A549 (cell line): ENCODE data around the gene CAVIN1. TPM values are rescaled to one million over a fixed set of nuclear protein-coding genes. Genes with fewer than 3 reads are reported as not detected.
A peak's percentile ranks its signal among the peaks of the same experiment; 100 is the strongest.

Experiments
- ATAC-seq, 2 experiments: fragments of 200-7000 bp in 1 of 2; fragments of >200 bp in 1 of 2; cut with Nextera tagmentation in 1 of 2; cut with Tn5 transposase in 1 of 2; 3 replicates each; pipeline versions ENCODE4 v1.8.0 to v1.9.1; 2018 to 2020; ENCODE audit warnings: mild to moderate bottlenecking in 1 of 2, moderate library complexity in 1 of 2
- CTCF ChIA-PET: fragments of 300-600 bp; sonication (Branson Sonifier 250); formaldehyde crosslinking; extraction: SDS; loops from one replicate; lab custom pipeline; 2021; ENCODE audit warnings: antibody characterized with exemption, inconsistent platforms; lab: Yijun Ruan, JAX
- POLR2A ChIA-PET: fragments of 350-600 bp; formaldehyde crosslinking; extraction: SDS; loops from one replicate; lab custom pipeline; 2021; ENCODE audit warnings: antibody characterized with exemption, inconsistent platforms; lab: Yijun Ruan, JAX
- DNase-seq, 2 experiments: peaks; one replicate each; pipeline versions ENCODE4 v3.0.0 to v3.0.0-alpha.2; 2011 to 2016; ENCODE audit warnings: low read depth in 1 of 2, low spot score in 1 of 2
- FAIRE-seq: peaks from 2 replicates; lab custom pipeline; 2011; peaks lifted over from hg19 to GRCh38; lab: Jason Lieb, UNC
- H3K27ac ChIP-seq, 2 experiments: fragments of >200 bp; sonication (Bioruptor Twin); formaldehyde crosslinking; 3 replicates each; pipeline ENCODE4 v1.5.1; 2016 to 2017
- H3K4me1 ChIP-seq: fragments of >200 bp; sonication (Bioruptor Twin); formaldehyde crosslinking; 3 replicates; pipeline ENCODE4 v1.6.1; 2016
- H3K4me2 ChIP-seq: fragments of >200 bp; sonication (Bioruptor Twin); formaldehyde crosslinking; 3 replicates; pipeline ENCODE4 v1.6.1; 2016
- H3K4me3 ChIP-seq: fragments of >200 bp; sonication (Bioruptor Twin); formaldehyde crosslinking; 3 replicates; pipeline ENCODE4 v1.5.1; 2016
- H3K9me3 ChIP-seq: fragments of >200 bp; sonication (Bioruptor Twin); formaldehyde crosslinking; 3 replicates; pipeline ENCODE4 v1.6.1; 2016
- CBX2 ChIP-seq: fragments of 200-600 bp; sonication (generic); IDR thresholded peaks from 2 replicates; pipeline ENCODE4 v1.6.1; 2016; ENCODE audit warnings: low read depth, mild to moderate bottlenecking, borderline replicate concordance
- CBX8 ChIP-seq: fragments of 200-600 bp; sonication (generic); IDR thresholded peaks from 2 replicates; pipeline ENCODE4 v1.6.1; 2016
- CEBPB ChIP-seq, 2 experiments: fragments of >200 bp in 1 of 2; sonication (Bioruptor Twin) in 1 of 2; formaldehyde crosslinking in 1 of 2; IDR thresholded peaks; 2 replicates each; pipeline ENCODE4 v1.6.1; 2012 to 2016
- CHD2 ChIP-seq: fragments of 150-350 bp; IDR thresholded peaks from 2 replicates; pipeline ENCODE4 v1.6.1; 2014; ENCODE audit warnings: low read length; ENCODE audit not compliant: partially characterized antibody
- EP300 ChIP-seq, 2 experiments: fragments of >200 bp; sonication (Bioruptor Twin); formaldehyde crosslinking; IDR thresholded peaks; 2 replicates in 1 of 2; 3 replicates in 1 of 2; pipeline ENCODE4 v1.6.1; 2016 to 2017
- FOSB ChIP-seq: fragments of 250-450 bp; sonication (Bioruptor Pico); IDR thresholded peaks from 2 replicates; pipeline ENCODE4 v1.5.0; 2020; ENCODE audit warnings: mild to moderate bottlenecking, moderate library complexity
- FOSL2 ChIP-seq, 2 experiments: fragments of 450-650 bp in 1 of 2; fragments of >200 bp in 1 of 2; sonication (Bioruptor Twin) in 1 of 2; formaldehyde crosslinking; IDR thresholded peaks; 2 replicates each; pipeline versions ENCODE4 v1.5.0 to v1.6.1; 2016 to 2020; ENCODE audit warnings: mild to moderate bottlenecking in 1 of 2, moderate library complexity in 1 of 2
- GATA3 ChIP-seq: IDR thresholded peaks from 2 replicates; pipeline ENCODE4 v1.6.1; 2012; ENCODE audit warnings: borderline replicate concordance
- HOXA7 ChIP-seq: fragments of 250-450 bp; sonication (Bioruptor Pico); IDR thresholded peaks from 2 replicates; pipeline ENCODE4 v1.5.0; 2020; ENCODE audit warnings: mild to moderate bottlenecking, moderate library complexity
- KDM5A ChIP-seq: fragments of 200-600 bp; sonication (generic); IDR thresholded peaks from 2 replicates; pipeline ENCODE4 v1.6.1; 2016; ENCODE audit warnings: antibody characterized with exemption, mild to moderate bottlenecking
- MAFK ChIP-seq: fragments of 450-650 bp; IDR thresholded peaks from 2 replicates; pipeline ENCODE4 v1.6.1; 2014; ENCODE audit not compliant: partially characterized antibody
- MAZ ChIP-seq: fragments of 150-350 bp; IDR thresholded peaks from 2 replicates; pipeline ENCODE4 v1.6.1; 2014; ENCODE audit warnings: antibody characterized with exemption, low read depth, low read length, borderline replicate concordance
- MYC ChIP-seq: IDR thresholded peaks from 2 replicates; pipeline ENCODE4 v1.6.1; 2012; ENCODE audit warnings: mild to moderate bottlenecking, inconsistent platforms, low read length, improper control_type of control experiment, borderline replicate concordance
- POLR2A ChIP-seq: IDR thresholded peaks from 2 replicates; pipeline ENCODE4 v1.6.1; 2012; ENCODE audit warnings: mild to moderate bottlenecking, low read length
- RAD21 ChIP-seq, 2 experiments: fragments of >200 bp in 1 of 2; sonication (Bioruptor Twin) in 1 of 2; formaldehyde crosslinking in 1 of 2; IDR thresholded peaks in 1 of 2; conservative IDR thresholded peaks in 1 of 2; 2 replicates in 1 of 2; 3 replicates in 1 of 2; pipeline ENCODE4 v1.6.1; 2012 to 2018; ENCODE audit warnings: inconsistent platforms in 1 of 2
- RFX5 ChIP-seq: fragments of 450-650 bp; IDR thresholded peaks from 2 replicates; pipeline ENCODE4 v1.7.1; 2014; ENCODE audit warnings: antibody characterized with exemption, mild to moderate bottlenecking, moderate library complexity
- RNF2 ChIP-seq: fragments of 200-600 bp; sonication (generic); IDR thresholded peaks from 2 replicates; pipeline ENCODE4 v1.6.1; 2016; ENCODE audit warnings: low read depth, mild to moderate bottlenecking, antibody characterized with exemption, moderate library complexity, borderline replicate concordance
- SMC3 ChIP-seq: fragments of >200 bp; sonication (Bioruptor Twin); formaldehyde crosslinking; IDR thresholded peaks from 3 replicates; pipeline ENCODE4 v1.6.1; 2018; ENCODE audit warnings: inconsistent platforms
- SREBF2 ChIP-seq: fragments of 450-650 bp; IDR thresholded peaks from 2 replicates; pipeline ENCODE4 v1.6.1; 2014; ENCODE audit warnings: mild to moderate bottlenecking, moderate library complexity
- TP53 ChIP-seq: fragments of 250-450 bp; sonication (Bioruptor Pico); IDR thresholded peaks from 2 replicates; pipeline ENCODE4 v1.5.0; 2021; ENCODE audit warnings: mild to moderate bottlenecking, moderate library complexity
- ZC3H11A ChIP-seq: fragments of 450-650 bp; IDR thresholded peaks from 2 replicates; pipeline ENCODE4 v1.6.1; 2014; ENCODE audit warnings: antibody characterized with exemption, mild to moderate bottlenecking
- ZNF302 ChIP-seq: fragments of 250-450 bp; sonication (Bioruptor Pico); IDR thresholded peaks from 2 replicates; pipeline ENCODE4 v1.9.0; 2021; ENCODE audit warnings: inconsistent platforms, mild to moderate bottlenecking, moderate library complexity
- WGBS: methylation state at CpG from one replicate; pipeline ENCODE4 v1.1.6; 2017; ENCODE audit errors: missing lambda C conversion rate; 5-methylcytosine and 5-hydroxymethylcytosine counted together
- polyA plus RNA-seq, 4 experiments: library from polyadenylated mRNA; depleted of rRNA in 3 of 4; stranded (reverse); fragments of >200 nt; fragmentation: RNase III in 1 of 4; extraction: RNeasy Plus Mini Kit Qiagen cat#74134 plus additional on column Dnase treatment in 1 of 4; gene quantifications; 2 replicates in 3 of 4; 3 replicates in 1 of 4; pipeline ENCODE4 v1.2.3, GENCODE V29; 2011 to 2017
- TF ChIP-seq, protein P1 (sequence below): IDR thresholded peaks from 2 replicates; pipeline ENCODE4 v1.6.1; 2012; ENCODE audit warnings: low read depth, borderline replicate concordance
- TF ChIP-seq, protein P2 (sequence below): fragments of >200 bp; sonication (Bioruptor Twin); formaldehyde crosslinking; IDR thresholded peaks from 3 replicates; pipeline ENCODE4 v1.5.1; 2016
- TF ChIP-seq, protein P3 (sequence below): fragments of 450-650 bp; IDR thresholded peaks from 2 replicates; pipeline ENCODE4 v1.6.1; 2014; ENCODE audit warnings: antibody characterized with exemption
- TF ChIP-seq, protein P4 (sequence below): IDR thresholded peaks from 2 replicates; pipeline ENCODE4 v1.6.1; 2012
- TF ChIP-seq, protein P5 (sequence below): IDR thresholded peaks from 2 replicates; pipeline ENCODE4 v1.6.1; 2012
- TF ChIP-seq, protein P6 (sequence below): fragments of 250-450 bp; sonication (Bioruptor Pico); IDR thresholded peaks from 2 replicates; pipeline ENCODE4 v1.5.0; 2020; ENCODE audit warnings: low read depth, mild to moderate bottlenecking, moderate library complexity
- TF ChIP-seq, protein P7 (sequence below): fragments of >200 bp; sonication (Bioruptor Twin); formaldehyde crosslinking; IDR thresholded peaks from 2 replicates; pipeline ENCODE4 v1.6.1; 2016
- TF ChIP-seq, protein P8 (sequence below): fragments of 150-350 bp; IDR thresholded peaks from 2 replicates; pipeline ENCODE4 v1.6.1; 2014; ENCODE audit warnings: low read depth, mild to moderate bottlenecking, low read length

Gene CAVIN1
- polyA plus RNA-seq, 2 of the 4 experiments (the other 2 are of a cell fraction) = 101 to 371 TPM

DNA sequence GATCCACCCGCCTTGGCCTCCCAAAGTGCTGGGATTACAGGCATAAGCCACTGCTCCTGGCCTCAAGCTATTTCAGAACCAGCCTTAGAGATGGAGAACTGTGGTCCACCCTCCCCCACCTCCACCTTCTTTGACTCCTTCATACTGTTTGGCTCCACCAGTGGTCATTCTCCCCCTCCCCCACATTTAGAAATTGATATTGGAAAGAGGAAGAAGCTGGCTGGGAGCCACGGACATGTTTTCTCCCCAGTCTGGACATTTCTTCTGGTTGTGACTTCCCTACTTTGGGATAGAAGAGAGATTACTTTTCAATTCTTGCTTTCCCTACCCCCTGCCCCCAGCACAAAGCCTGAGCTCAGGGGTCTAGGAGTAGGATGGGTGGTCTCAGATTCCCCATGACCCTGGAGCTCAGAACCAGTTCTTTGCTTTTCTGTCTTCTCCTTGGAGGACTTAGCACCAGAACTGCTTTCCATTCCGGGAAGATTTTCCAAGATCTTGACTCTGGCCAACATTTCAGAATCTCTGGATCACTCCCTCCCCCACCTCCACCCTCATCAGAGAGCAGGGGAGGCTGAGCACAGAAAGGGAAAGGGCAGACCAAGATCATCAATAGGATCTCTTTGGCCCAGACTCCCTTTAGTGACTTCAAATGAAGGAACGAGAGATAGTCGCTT lies 16.3 kb downstream of the CAVIN1 start (continued):
- no peak for TF ChIP-seq MYC
- TF ChIP-seq MAZ = no peak
- TF ChIP-seq CBX8 = no peak
- no peak for TF ChIP-seq FOSB (CRISPR knock-in tag)
- no peak for TF ChIP-seq GATA3
- no peak for TF ChIP-seq SREBF2
- TF ChIP-seq, protein P1, sequence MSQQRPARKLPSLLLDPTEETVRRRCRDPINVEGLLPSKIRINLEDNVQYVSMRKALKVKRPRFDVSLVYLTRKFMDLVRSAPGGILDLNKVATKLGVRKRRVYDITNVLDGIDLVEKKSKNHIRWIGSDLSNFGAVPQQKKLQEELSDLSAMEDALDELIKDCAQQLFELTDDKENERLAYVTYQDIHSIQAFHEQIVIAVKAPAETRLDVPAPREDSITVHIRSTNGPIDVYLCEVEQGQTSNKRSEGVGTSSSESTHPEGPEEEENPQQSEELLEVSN = no peak
- no peak for TF ChIP-seq MAFK

DNA sequence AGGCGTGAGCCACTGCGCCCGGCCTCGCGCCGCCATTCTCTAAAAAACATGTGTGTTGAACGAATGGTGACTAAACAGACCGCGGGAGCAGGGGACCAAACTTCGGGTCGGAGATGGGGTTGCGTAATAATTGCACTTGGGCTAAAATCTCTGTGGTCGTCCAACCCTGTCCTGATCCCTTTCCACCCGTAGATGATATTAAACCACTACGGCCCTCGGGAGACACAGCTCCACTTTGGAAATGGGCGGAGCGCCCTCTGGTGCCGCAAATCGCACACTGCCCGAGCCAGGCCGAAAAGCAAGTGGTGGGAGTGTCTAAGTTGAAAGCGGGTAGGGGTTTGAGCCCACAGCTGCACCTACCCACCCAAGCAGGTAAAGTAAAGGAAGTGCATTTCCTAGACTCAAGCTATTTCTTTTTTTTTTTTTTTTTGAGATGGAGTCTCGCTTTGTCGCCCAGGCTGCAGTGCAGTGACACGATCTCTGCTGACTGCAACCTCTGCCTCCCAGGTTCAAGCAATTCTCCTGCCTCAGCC lies 17.0 kb downstream of the CAVIN1 start:
- ATAC-seq (peak; percentile 56 to 67), FAIRE-seq (no peak), DNase-seq (peak; percentile 82 to 90)
- 44% methylated on average over 26 of the region's 26 CpGs for WGBS
- Histone ChIP-seq H3K4me2 (peak overlapping the region; percentile 41), H3K4me3 (no peak overlapping the region), H3K27ac (peak overlapping the region in 1 of 2 experiments; percentile 84; a peak in 3 of 6 replicates), H3K9me3 (no peaks in the 10 kb centered on the region), H3K4me1 (peaks cover 73% of the 10 kb centered on the region)
- CTCF ChIA-PET = interaction anchor here (0.6 to 33.2 kb wide), 66 partner anchors 9 to 438 kb away, joined by 3 to 1360 read pairs (median 4); partner anchors contain the start of genes CAVIN1, NAGLU, RAB5C and STAT3
- POLR2A ChIA-PET = interaction anchor here (0.6 to 1.9 kb wide), 4 partner anchors 17 to 112 kb away, joined by 3 to 6 read pairs (median 4); partner anchors contain the start of genes CAVIN1 and STAT3
- TF ChIP-seq CHD2 = no peak
- TF ChIP-seq CBX8 = no peak
- peak in 1 of 2 experiments; percentile 86; a peak in 2 of 4 replicates for TF ChIP-seq CEBPB (IDR thresholded peaks at IDR 0.05)
- TF ChIP-seq, protein P2, sequence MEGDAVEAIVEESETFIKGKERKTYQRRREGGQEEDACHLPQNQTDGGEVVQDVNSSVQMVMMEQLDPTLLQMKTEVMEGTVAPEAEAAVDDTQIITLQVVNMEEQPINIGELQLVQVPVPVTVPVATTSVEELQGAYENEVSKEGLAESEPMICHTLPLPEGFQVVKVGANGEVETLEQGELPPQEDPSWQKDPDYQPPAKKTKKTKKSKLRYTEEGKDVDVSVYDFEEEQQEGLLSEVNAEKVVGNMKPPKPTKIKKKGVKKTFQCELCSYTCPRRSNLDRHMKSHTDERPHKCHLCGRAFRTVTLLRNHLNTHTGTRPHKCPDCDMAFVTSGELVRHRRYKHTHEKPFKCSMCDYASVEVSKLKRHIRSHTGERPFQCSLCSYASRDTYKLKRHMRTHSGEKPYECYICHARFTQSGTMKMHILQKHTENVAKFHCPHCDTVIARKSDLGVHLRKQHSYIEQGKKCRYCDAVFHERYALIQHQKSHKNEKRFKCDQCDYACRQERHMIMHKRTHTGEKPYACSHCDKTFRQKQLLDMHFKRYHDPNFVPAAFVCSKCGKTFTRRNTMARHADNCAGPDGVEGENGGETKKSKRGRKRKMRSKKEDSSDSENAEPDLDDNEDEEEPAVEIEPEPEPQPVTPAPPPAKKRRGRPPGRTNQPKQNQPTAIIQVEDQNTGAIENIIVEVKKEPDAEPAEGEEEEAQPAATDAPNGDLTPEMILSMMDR = peak; percentile 97
- TF ChIP-seq EP300 (IDR thresholded peaks at IDR 0.05) = no peak
- TF ChIP-seq, protein P3, sequence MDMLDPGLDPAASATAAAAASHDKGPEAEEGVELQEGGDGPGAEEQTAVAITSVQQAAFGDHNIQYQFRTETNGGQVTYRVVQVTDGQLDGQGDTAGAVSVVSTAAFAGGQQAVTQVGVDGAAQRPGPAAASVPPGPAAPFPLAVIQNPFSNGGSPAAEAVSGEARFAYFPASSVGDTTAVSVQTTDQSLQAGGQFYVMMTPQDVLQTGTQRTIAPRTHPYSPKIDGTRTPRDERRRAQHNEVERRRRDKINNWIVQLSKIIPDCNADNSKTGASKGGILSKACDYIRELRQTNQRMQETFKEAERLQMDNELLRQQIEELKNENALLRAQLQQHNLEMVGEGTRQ = no peak
- TF ChIP-seq FOSB (CRISPR knock-in tag) = no peak
- TF ChIP-seq SREBF2 = no peak
- TF ChIP-seq, protein P4, sequence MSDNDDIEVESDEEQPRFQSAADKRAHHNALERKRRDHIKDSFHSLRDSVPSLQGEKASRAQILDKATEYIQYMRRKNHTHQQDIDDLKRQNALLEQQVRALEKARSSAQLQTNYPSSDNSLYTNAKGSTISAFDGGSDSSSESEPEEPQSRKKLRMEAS = peak; percentile 59
- TF ChIP-seq RFX5 = no peak
- TF ChIP-seq RNF2 = no peak
- TF ChIP-seq, protein P5, sequence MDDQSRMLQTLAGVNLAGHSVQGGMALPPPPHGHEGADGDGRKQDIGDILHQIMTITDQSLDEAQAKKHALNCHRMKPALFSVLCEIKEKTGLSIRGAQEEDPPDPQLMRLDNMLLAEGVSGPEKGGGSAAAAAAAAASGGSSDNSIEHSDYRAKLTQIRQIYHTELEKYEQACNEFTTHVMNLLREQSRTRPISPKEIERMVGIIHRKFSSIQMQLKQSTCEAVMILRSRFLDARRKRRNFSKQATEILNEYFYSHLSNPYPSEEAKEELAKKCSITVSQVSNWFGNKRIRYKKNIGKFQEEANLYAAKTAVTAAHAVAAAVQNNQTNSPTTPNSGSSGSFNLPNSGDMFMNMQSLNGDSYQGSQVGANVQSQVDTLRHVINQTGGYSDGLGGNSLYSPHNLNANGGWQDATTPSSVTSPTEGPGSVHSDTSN = no peak
- TF ChIP-seq MAFK = no peak
- TF ChIP-seq ZNF302 = no peak
- TF ChIP-seq, protein P6, sequence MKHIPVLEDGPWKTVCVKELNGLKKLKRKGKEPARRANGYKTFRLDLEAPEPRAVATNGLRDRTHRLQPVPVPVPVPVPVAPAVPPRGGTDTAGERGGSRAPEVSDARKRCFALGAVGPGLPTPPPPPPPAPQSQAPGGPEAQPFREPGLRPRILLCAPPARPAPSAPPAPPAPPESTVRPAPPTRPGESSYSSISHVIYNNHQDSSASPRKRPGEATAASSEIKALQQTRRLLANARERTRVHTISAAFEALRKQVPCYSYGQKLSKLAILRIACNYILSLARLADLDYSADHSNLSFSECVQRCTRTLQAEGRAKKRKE (CRISPR knock-in tag) = no peak
- no peak for TF ChIP-seq TP53 (CRISPR knock-in tag)
- TF ChIP-seq, protein P7, sequence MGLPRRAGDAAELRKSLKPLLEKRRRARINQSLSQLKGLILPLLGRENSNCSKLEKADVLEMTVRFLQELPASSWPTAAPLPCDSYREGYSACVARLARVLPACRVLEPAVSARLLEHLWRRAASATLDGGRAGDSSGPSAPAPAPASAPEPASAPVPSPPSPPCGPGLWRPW = no peak
- TF ChIP-seq RAD21 (conservative IDR thresholded peaks at IDR 0.05 in 1 of 2, IDR thresholded peaks at IDR 0.05 in 1 of 2) = peak; percentile 98 to 99
- TF ChIP-seq FOSL2 (IDR thresholded peaks at IDR 0.05) = no peak
- TF ChIP-seq FOSL2 (CRISPR knock-in tag; IDR thresholded peaks at IDR 0.05) = peak; percentile 14; the same call in 1 of the 2 replicates
- TF ChIP-seq HOXA7 (CRISPR knock-in tag) = no peak
- TF ChIP-seq, protein P8, sequence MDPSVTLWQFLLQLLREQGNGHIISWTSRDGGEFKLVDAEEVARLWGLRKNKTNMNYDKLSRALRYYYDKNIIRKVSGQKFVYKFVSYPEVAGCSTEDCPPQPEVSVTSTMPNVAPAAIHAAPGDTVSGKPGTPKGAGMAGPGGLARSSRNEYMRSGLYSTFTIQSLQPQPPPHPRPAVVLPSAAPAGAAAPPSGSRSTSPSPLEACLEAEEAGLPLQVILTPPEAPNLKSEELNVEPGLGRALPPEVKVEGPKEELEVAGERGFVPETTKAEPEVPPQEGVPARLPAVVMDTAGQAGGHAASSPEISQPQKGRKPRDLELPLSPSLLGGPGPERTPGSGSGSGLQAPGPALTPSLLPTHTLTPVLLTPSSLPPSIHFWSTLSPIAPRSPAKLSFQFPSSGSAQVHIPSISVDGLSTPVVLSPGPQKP = no peak
- TF ChIP-seq SMC3 = peak; percentile 99
- TF ChIP-seq POLR2A = no peak
- TF ChIP-seq CBX2 = no peak
- TF ChIP-seq KDM5A = no peak
- TF ChIP-seq ZC3H11A = no peak
- TF ChIP-seq, protein P1 = no peak
